Measurements from ENCODE around the gene LY6G5C.

Gene LY6G5C

DNA sequence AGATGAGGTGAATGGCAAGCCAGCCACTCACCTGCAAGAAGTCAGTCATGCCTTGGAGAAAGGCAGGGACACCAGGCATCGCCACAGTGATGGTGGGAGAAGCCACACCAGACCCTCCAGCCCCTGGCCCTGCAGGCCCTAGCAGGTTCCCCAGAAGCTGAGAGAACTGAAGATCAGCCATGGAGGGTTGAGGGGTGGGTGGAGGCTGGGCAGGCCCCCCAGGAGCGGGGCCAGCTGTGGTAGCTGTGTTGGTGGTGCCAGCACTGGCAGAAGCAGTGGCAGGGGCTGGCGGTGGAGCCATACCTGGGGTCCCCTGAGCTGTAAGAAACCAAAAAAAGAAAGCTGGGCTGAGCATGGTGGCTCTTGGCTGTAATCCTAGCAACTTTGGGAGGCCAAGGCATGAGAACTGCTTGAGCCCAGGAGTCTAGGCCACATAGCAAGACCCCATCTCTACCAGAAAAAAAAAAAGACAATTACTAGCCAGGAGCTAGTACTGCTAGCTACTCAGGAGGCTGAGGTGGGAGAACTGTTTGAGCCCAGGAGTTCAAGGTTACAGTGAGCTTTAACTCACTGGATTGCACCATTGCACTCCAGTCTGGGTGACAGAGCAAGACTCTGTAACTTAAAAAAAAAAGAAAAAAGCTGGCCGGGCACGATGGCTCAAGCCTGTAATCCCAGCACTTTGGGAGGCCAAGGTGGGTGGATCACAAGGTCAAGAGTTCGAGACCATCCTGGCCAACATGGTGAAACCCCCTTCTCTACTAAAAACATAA, 37.9 kb downstream of the LY6G5C start:
- no peak for DNase-seq (ENCODE audit: low read depth in 1 of 2, low spot score in 1 of 2)

DNA sequence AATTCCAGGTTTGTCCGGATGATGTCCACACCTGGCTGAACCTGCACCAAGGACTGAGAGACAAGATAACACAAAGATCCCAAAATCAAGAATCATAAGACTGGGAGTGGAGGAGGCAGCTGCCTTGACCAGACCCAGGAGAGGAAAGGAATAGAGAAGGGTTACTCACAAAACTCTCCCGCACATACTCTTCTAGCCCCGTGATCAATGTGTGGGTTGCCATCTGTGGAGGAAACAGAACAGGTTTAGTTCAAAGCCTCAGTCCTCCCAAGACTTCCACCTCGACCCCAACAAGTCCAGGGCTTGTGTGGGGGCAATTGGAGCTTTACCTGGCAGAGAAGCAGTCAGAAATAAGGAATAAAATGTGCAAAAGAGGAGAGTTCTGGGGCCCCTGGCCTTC, 39.5 kb downstream of the LY6G5C start:
- no peak for DNase-seq (ENCODE audit: low read depth in 1 of 2, low spot score in 1 of 2)

DNA sequence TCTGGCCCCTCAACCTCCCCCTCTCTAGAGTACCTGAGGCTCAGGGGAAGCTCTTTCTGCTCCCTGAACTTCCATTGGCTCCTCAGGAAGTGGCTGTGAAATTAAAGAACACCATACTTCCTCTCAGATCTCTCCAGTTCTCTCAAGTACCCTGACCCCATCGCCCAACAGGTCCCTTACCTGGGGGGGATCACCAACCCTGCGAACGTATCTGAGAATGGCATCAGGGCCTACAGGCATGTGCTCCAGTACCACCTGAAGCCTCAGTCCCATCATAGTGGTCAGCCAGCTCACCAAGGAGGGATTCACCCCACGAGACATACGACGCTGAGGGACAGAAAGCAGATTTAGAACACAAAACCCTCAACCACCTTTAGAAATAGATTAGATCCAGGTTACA, 40.3 kb downstream of the LY6G5C start:
- no peak for DNase-seq (ENCODE audit: low read depth in 1 of 2, low spot score in 1 of 2)

DNA sequence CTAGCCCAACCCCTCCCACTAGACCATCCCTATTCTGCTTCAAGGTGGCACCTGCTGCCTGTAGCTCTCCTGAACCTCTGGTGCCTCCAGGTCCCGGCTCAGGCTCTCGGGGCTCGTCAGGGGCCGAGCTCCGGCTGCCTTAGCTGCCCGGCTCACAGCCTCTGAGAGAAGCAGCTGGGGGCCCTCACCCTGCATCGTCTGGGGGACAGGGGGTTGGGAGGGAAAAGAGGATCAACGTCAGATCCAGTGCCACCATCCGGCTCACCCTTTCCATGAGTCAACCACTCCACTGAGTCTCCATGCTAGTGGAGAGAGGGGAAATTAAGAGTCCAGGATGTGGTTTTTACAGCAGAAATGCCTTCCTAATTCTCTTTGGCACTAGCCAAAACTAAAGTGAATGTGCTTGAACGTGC, 41.4 kb downstream of the LY6G5C start:
- no peak for DNase-seq (ENCODE audit: low read depth in 1 of 2, low spot score in 1 of 2)

DNA sequence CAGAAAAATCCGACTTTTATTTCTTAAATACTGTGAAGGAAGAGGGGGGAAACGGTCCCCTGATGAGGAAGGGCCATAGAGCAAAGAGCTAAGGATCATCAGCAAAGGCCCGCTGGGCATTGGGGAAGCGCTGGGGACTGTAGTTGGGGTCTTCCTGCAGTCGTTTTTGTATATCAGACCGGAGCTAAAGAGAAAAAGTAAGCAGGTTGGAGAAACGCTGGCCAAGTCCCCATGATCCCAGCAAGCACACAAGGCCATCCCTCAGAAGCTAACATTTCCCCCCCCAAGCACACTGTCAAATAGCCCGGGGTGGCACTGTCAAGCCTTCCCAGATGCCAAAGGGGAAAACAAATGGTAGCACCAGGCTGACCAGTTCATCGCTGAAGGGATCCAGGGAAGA, 41.8 kb downstream of the LY6G5C start:
- DNase-seq (ENCODE audit: low read depth in 1 of 2, low spot score in 1 of 2), result no peak

DNA sequence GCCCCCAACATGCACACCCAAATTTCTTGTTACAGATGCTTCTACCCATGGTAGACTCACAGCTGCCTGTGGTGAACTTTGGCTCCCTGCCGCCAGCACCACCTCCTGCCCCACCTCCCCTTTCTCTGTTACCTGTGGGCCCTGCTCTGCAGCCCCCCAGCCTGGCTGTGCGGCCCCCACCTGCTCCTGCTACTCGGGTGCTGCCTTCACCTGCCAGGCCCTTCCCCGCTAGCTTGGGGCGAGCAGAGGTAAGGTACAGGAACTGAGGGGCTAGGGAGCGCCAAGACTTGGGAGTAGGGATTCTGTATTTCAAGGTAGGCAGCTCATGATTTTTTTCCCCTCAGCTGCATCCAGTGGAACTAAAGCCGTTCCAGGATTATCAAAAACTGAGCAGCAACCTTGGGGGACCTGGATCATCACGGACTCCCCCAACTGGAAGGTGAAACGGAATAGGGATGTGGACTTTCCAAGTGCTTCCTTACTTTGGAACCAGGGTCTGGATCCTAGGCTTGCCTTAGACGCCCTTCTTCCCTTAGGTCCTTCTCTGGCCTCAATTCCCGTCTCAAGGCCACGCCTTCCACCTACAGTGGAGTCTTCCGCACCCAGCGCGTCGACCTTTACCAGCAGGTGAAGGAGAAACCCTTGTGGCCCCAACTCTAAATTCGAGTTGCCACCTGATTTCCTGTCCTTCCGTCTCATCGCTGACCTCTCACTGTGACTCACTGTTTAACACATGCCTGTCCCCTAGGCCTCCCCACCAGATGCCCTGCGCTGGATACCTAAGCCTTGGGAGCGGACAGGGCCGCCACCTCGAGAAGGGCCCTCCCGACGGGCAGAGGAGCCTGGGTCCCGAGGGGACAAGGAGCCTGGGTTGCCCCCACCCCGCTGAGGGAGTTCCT, 43.9 kb downstream of the LY6G5C start:
- DNase-seq (ENCODE audit: low read depth in 1 of 2, low spot score in 1 of 2), result no peak

DNA sequence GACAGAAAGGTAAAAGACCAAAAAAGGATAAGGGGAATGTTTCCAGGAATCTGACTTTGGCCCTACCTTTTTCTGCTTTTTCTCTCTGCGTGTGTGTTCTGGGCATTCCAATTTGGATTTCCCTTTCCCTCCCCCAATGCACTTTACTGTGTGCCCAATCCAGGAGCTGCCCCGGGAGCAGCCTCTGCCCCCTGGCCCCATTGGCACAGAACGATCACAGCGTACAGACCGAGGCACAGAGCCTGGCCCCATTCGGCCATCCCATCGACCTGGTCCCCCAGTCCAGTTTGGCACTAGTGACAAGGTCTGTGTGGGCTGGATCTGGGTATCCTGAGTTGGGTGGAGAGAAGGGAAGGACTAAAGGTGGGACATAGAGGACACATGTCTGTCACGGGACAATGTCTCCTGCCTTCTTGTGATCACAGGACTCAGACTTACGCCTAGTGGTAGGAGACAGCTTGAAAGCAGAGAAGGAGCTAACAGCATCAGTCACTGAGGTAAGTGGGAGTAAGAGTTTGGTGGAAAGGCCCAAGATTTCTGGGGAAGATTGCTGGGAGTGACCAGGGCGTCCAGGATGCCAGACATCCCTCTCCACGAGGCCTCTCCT, 45.8 kb downstream of the LY6G5C start:
- no peak for DNase-seq (ENCODE audit: low read depth in 1 of 2, low spot score in 1 of 2)

DNA sequence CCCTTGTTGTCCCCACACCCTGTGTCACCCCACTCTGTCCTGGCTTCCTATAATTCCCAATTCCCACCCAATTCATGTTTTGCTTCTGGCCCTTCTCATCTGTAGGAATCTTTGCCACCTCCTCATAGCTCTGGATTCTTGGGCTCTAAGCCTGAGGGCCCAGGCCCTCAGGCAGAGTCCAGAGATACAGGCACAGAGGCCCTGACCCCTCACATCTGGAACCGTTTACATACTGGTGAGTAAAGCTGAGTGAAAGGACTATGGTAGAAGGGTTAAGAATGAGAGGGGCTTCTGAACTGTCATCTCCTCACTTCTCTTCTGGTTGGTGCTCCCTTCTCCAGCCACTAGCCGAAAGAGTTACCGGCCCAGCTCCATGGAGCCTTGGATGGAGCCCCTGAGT, 46.7 kb downstream of the LY6G5C start:
- DNase-seq (ENCODE audit: low read depth in 1 of 2, low spot score in 1 of 2), result no peak

DNA sequence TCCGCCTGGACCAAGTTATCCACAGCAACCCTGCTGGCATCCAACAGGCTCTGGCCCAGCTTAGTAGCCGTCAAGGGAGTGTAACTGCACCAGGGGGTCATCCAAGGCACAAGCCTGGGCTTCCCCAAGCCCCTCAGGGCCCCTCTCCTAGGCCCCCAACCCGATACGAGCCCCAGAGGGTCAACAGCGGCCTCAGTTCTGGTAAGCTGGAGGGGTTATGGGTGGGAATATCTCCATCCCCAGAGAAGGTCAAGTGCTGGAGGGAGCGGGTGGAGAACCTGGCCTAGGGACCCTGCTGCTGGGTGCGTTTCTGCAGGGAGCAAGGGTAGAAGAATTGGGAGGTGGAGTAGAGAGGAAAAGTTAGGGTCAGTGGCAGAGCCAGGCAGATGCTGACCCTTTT, 47.4 kb downstream of the LY6G5C start:
- DNase-seq (ENCODE audit: low read depth in 1 of 2, low spot score in 1 of 2), result no peak

DNA sequence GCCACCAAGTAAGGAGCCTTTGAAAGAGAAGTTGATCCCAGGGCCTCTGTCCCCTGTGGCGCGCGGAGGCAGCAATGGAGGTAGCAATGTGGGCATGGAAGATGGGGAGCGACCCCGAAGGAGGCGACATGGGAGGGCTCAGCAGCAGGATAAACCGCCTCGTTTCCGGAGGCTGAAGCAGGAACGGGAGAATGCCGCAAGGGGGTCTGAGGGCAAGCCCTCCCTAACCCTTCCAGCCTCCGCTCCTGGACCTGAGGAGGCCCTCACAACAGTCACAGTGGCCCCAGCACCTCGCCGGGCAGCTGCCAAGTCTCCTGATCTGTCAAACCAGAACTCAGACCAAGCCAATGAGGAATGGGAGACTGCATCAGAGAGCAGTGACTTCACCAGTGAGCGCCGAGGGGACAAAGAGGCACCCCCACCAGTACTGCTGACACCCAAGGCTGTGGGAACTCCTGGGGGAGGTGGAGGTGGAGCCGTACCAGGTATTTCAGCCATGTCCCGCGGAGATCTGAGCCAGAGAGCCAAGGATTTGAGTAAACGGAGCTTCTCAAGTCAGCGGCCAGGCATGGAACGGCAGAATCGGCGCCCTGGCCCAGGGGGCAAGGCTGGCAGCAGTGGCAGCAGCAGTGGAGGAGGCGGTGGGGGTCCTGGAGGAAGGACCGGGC, 48.5 kb downstream of the LY6G5C start:
- no peak for DNase-seq (ENCODE audit: low read depth in 1 of 2, low spot score in 1 of 2)

DNA sequence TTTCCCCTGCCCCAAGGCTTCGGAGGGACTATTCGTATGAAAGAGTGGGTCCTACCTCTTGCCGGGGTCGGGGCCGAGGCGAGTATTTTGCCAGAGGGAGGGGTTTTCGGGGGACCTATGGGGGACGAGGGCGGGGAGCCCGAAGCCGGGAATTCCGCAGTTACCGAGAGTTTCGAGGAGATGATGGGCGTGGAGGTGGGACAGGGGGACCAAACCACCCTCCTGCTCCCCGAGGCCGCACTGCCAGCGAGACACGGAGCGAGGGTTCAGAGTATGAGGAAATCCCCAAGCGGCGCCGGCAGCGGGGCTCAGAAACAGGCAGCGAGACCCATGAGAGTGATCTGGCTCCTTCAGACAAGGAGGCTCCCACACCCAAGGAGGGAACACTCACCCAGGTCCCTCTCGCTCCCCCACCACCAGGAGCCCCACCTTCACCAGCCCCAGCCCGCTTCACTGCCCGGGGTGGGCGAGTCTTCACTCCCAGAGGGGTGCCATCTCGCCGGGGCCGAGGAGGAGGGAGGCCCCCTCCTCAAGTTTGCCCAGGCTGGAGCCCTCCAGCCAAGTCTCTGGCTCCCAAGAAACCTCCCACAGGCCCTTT, 49.1 kb downstream of the LY6G5C start:
- no peak for DNase-seq (ENCODE audit: low read depth in 1 of 2, low spot score in 1 of 2)

DNA sequence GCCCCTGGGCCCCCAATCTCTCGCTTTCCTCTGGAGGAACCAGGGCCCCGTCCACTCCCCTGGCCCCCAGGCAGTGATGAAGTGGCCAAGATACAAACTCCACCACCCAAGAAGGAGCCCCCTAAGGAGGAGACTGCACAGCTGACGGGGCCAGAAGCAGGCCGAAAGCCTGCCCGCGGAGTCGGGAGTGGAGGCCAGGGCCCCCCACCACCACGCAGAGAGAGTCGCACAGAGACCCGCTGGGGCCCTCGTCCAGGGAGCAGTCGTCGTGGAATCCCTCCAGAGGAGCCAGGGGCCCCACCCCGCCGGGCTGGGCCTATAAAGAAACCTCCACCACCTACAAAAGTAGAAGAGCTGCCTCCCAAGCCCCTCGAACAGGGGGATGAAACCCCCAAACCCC, 49.7 kb downstream of the LY6G5C start:
- no peak for DNase-seq (ENCODE audit: low read depth in 1 of 2, low spot score in 1 of 2)

DNA sequence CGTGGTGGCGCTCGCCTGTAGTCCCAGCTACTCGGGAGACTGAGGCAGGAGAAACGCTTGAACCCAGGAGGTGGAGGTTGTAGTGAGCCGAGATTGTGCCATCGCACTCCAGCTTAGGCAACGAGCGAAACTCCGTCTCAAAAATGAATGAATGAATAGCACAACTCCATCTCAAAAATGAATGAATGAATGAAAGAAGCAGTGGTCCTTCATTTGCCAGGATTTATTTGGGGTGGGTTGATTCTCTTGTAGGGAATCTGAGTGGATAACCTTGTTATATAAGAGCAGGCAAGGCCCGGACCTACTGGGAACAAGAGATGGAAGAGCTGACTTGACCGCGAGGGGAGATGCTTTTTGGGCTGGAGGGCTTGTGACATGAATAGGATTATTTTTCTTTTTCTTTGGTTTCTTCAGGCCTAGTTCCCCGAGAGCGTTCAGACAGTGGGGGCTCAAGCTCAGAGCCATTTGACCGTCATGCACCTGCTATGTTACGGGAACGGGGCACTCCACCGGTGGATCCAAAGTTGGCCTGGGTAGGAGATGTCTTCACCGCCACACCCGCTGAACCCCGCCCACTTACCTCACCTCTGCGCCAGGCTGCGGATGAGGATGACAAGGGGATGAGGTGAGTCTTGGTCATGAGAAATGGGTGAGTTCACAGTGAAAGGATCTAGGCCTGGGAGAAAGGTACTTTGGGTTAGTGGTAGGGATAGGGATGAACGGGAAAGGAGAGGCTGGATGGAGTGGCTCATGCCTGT, 50.5 kb downstream of the LY6G5C start:
- DNase-seq (ENCODE audit: low read depth in 1 of 2, low spot score in 1 of 2), result no peak

DNA sequence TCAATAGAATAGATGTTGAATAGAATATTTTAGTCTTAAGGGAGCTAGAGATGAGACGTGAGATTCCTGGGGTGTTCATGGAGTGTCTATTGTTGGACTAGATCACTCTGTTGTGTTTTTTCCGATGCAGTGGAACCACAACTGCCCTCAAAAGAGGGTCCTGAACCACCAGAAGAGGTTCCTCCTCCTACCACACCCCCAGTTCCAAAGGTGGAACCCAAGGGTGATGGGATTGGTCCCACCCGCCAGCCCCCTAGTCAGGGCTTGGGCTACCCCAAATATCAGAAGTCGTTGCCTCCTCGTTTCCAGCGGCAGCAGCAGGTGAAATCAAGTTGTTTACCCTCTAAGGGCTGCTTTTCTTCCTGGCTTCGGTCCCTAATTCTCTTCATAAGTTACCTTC, 51.9 kb downstream of the LY6G5C start:
- no peak for DNase-seq (ENCODE audit: low read depth in 1 of 2, low spot score in 1 of 2)

DNA sequence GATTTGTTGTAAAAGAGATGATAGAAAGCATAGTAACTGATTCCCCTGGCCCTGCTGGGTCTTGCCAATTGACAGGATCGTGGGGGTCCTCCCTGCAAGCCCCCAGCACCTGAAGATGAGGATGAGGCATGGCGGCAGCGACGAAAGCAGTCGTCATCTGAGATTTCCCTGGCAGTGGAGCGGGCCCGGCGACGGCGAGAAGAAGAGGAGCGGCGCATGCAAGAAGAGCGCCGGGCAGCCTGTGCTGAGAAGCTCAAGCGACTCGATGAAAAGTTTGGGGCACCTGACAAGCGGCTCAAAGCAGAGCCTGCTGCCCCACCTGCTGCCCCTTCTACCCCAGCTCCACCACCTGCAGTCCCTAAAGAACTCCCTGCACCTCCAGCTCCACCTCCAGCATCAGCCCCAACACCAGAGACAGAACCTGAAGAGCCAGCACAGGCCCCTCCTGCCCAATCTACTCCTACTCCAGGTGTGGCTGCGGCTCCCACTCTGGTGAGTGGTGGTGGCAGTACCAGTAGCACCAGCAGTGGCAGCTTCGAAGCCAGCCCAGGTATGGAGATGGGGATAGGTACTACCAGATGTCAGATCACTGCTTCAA, 53.1 kb downstream of the LY6G5C start:
- DNase-seq (ENCODE audit: low read depth in 1 of 2, low spot score in 1 of 2), result no peak

DNA sequence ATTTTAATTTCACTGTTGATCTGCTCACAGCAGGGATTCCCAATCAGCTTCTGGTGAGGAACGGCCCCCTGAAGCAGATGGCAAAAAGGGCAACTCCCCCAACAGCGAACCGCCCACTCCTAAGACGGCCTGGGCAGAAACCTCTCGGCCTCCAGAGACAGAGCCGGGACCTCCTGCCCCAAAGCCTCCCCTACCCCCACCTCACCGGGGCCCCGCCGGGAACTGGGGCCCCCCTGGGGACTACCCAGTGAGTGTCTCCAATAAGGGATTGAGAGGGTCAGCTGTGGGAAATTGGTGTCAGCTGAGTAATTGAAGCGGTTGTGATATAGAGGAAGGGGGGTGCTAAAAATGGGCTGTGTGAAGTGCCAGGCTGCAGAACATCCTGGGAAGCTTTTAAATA, 53.9 kb downstream of the LY6G5C start:
- DNase-seq (ENCODE audit: low read depth in 1 of 2, low spot score in 1 of 2), result no peak

Measured in stimulated activated CD4-positive, alpha-beta T cell treated with anti-CD3 and anti-CD28 coated beads, Interleukin-15, amount 100 ng/mL, for 1 hour (primary cell).